Subcutaneous adipose tissue (tissue), 4 donors: ENCODE results near the gene BICD2. TPM values are rescaled to one million over a fixed set of nuclear protein-coding genes. Genes with fewer than 3 reads are reported as not detected.

Source experiments
- total RNA-seq, 4 donors: library from RNA; depleted of rRNA; stranded (reverse); fragments of >200 nt; gene quantifications; one replicate each; pipeline ENCODE4 v1.1.0, GENCODE V29; 2016
- TF ChIP-seq, protein P1 (sequence below): fragments of 450-650 bp; IDR thresholded peaks from one replicate; pipeline ENCODE4 v1.5.1; 2016; ENCODE audit warnings: low read depth, mild to moderate bottlenecking, control low read depth, antibody characterized with exemption, moderate library complexity

BICD2 gene
- total RNA-seq, 4 donors from 2014 or later = 22.3 to 42.3 (median 37.2) TPM

- TF ChIP-seq, protein P1, sequence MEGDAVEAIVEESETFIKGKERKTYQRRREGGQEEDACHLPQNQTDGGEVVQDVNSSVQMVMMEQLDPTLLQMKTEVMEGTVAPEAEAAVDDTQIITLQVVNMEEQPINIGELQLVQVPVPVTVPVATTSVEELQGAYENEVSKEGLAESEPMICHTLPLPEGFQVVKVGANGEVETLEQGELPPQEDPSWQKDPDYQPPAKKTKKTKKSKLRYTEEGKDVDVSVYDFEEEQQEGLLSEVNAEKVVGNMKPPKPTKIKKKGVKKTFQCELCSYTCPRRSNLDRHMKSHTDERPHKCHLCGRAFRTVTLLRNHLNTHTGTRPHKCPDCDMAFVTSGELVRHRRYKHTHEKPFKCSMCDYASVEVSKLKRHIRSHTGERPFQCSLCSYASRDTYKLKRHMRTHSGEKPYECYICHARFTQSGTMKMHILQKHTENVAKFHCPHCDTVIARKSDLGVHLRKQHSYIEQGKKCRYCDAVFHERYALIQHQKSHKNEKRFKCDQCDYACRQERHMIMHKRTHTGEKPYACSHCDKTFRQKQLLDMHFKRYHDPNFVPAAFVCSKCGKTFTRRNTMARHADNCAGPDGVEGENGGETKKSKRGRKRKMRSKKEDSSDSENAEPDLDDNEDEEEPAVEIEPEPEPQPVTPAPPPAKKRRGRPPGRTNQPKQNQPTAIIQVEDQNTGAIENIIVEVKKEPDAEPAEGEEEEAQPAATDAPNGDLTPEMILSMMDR = no peak
These were observed 10.8 kb upstream of the BICD2 start for GRCh38 chr9:92775466-92775865.

DNA sequence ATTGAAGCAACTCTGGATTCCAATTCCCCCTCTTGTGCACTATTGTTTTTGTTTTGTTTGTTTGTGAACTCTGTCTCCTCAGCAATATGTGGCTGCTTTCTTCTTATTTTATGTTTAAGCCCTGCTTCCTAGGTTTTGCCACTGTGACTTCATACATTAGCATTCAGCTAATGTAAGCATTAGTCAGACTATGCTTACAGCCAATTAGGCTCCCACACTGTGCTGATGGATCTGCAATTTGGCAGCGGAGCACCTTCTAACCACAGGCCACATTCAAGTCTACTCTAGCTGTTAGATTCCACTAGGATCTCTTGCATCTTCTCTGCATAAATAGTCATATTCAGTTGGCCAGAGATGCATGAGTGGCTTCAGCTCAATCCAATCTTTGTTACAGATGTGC, 9.6 kb upstream of the BICD2 start:
- TF ChIP-seq, protein P1 = no peak

DNA sequence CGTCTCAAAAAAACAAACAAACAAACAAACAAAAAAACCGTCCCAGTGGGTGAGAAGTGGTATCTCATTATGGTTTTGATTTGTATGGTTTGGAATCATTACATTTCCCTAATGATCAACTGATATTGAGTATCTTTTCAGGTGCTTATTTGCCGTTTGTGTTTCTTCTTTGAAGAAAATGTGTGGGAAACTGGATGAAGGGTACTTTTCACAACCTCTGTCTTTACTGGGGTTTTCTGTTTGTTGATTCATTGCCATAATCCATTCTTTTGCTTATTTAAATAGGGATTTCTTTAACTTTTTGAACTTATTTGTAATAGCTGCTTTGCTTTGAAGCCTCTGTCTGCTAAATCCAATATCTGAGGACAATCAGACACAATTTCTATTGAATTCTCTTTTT, 9.2 kb upstream of the BICD2 start:
- TF ChIP-seq, protein P1 = no peak

DNA sequence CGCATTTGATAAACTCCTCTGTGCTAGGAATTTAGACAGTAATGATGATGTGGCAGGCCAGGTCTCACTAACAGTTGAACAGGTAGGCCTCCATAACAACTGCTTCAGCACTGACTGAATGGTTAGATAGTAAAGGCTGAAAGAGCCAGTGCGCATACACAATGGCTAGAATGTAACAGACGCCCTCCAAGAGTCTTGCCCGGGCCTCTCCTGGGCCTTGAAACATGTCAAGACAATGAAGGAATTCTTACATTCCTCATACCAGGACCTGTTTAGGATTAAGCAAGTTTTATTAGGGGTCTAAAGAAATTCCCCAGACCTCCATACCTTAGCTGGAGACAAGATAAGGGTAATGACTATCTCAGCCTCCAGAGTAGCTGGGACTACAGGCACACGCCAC, 6.7 kb upstream of the BICD2 start:
- TF ChIP-seq, protein P1 = no peak

GRCh38 chr9:92770360-92770995, 5.8 kb upstream of the BICD2 start:
- TF ChIP-seq, protein P1 = no peak

- TF ChIP-seq, protein P1 = no peak
These were observed 5.3 kb upstream of the BICD2 start for GRCh38 chr9:92769990-92770359.

GRCh38 chr9:92769286-92769685, 4.7 kb upstream of the BICD2 start:
- TF ChIP-seq, protein P1 = no peak
